Measurements from ENCODE around the gene NSD1. TPM values are rescaled to one million over a fixed set of nuclear protein-coding genes. Genes with fewer than 3 reads are reported as not detected.

Gene NSD1
- total and polyA plus RNA-seq, 2 of the 8 experiments (the other 6 are each of a cell fraction or from before 2014, with no cell fraction given), result 22.8 to 168 TPM

DNA sequence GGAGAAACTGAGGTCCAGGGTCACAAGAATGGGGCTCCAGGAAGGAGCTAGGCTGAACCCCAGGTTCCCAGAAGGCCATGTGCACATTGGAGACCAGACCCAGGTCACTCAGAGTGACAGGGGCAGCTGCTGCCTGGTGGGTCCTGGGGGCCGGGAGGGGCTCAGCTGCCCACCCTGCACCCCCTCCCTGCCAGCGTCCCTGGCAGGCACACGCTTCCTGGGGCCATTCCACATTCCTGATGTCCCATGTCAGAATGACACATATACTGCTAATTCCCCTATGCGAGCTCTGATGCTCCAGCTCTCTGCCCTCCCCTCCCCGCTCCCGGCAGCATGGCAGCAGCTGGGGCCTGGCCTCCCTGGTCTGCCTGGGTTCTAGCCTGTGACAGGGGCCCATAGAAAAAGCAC is 32.9 kb upstream of the NSD1 start:
- Histone ChIP-seq H4K5ac (ENCODE audit: insufficient read length, low read depth, low read length) (no peak overlapping the region), H4K91ac (replicated peaks; ENCODE audit: insufficient read length, low read length) (no peak overlapping the region), H3K79me1 (ENCODE audit: low read depth, low read length) (no peaks in the 10 kb centered on the region), H3K4ac (replicated peaks; ENCODE audit: insufficient read length, low read depth, low read length) (no peak overlapping the region), H2BK12ac (ENCODE audit: low read depth, low read length) (no peak overlapping the region), H3K4me2 (ENCODE audit: insufficient read depth in 1 of 2, low read depth in 2 of 2, low read length in 2 of 2) (no peak overlapping the region), H3K4me3 (ENCODE audit: extremely low read depth in 1 of 4, insufficient read depth in 2 of 4, low read depth in 3 of 4, low read length in 4 of 4) (no peak overlapping the region), H3K23me2 (ENCODE audit: low read depth, low read length) (0 out of 2 replicates have a peak, but pooled peaks cover 1% of the 10 kb centered on the region), H3K27ac (ENCODE audit: low read depth, low read length) (no peak overlapping the region), H2AK5ac (ENCODE audit: low read depth, low read length) (no peak overlapping the region), H2AFZ (ENCODE audit: low read length) (no peak overlapping the region), H3K4me1 (replicated peaks in 1 of 4; ENCODE audit: control insufficient read depth in 3 of 4, insufficient read depth in 4 of 4, low read length in 3 of 4) (peaks cover 0 to 19% (median 9%) of the 10 kb centered on the region in 4 experiments; a peak in 5 of 7 replicates), H3K14ac (ENCODE audit: insufficient read length) (no peak overlapping the region), H3K79me2 (ENCODE audit: control insufficient read depth in 1 of 2, insufficient read depth in 2 of 2, low read length in 2 of 2) (no peaks in the 10 kb centered on the region), H3K9me3 (ENCODE audit: insufficient read depth in 2 of 2, low read depth in 1 of 2, low read length in 1 of 2) (no peaks in the 10 kb centered on the region), H3K9ac (replicated peaks in 1 of 4; ENCODE audit: extremely low read depth in 1 of 4, low read depth in 3 of 4, low read length in 3 of 4) (no peak overlapping the region), H2BK15ac (ENCODE audit: low read length) (no peak overlapping the region), H3K23ac (ENCODE audit: insufficient read length) (no peak overlapping the region), H4K8ac (ENCODE audit: extremely low read depth, insufficient read depth, low read length) (no peak overlapping the region; the same call in 1 of the 2 replicates), H3K36me3 (ENCODE audit: control insufficient read depth in 2 of 4, insufficient read depth in 4 of 4, low read length in 3 of 4) (peaks cover 0 to 12% (median 2%) of the 10 kb centered on the region in 4 experiments; a peak in 5 of 8 replicates), H2BK120ac (replicated peaks; ENCODE audit: low read depth, low read length) (no peak overlapping the region), H3K18ac (ENCODE audit: extremely low read depth, low read length) (no peak overlapping the region), H3K56ac (replicated peaks; ENCODE audit: insufficient read length, low read depth, low read length) (no peak overlapping the region), H3K27me3 (replicated peaks in 1 of 4; ENCODE audit: control insufficient read depth in 3 of 4, extremely low read depth in 1 of 4, insufficient read depth in 3 of 4, low read length in 3 of 4) (no peaks in the 10 kb centered on the region), H2BK5ac (ENCODE audit: low read depth, low read length) (no peak overlapping the region), H2BK20ac (ENCODE audit: low read length) (no peak overlapping the region), H4K20me1 (replicated peaks in 1 of 2; ENCODE audit: control insufficient read depth in 1 of 2, insufficient read depth in 2 of 2, low read length in 2 of 2) (peaks cover 0 to 3% of the 10 kb centered on the region in 2 experiments)
- POLR2A ChIA-PET (ENCODE audit: partially characterized antibody), result interaction anchor here (1.6 kb wide), 1 partner anchor 14 kb away, joined by 3 read pairs; the partner anchor contains the start of gene FGFR4
- 89% methylated on average over 6 of the region's 6 CpGs; no CpG with 5 or more reads in 1 of the 2 experiments for WGBS, 2 experiments (ENCODE audit: extremely low coverage in 1 of 2, insufficient coverage in 1 of 2, insufficient read length in 1 of 2, insufficient replicate concordance in 2 of 2, low coverage in 1 of 2, low lambda C conversion rate in 2 of 2, missing lambda C conversion rate in 1 of 2)
- FAIRE-seq (no peak), DNase-seq (ENCODE audit: low read depth in 1 of 2, low spot score in 2 of 2) (no peak)
- CTCF ChIA-PET (ENCODE audit: partially characterized antibody), result interaction anchor here (0.7 to 9.4 kb wide), 4 partner anchors 11 to 80 kb away, joined by 3 to 100 read pairs (median 24); no protein-coding TSS in a partner anchor
- no peak for TF ChIP-seq TEAD4 (IDR thresholded peaks at IDR 0.05; ENCODE audit: low read depth, low read length)
- TF ChIP-seq EP300 (IDR thresholded peaks at IDR 0.05; ENCODE audit: borderline replicate concordance in 1 of 2, low read depth in 2 of 2, low read length in 2 of 2), result no peak
- no peak for TF ChIP-seq NANOG (IDR thresholded peaks at IDR 0.05; ENCODE audit: insufficient read depth, low read depth, low read length, poor library complexity, severe bottlenecking)
- no peak for TF ChIP-seq TAF7 (optimal IDR thresholded peaks at IDR 0.05; ENCODE audit: borderline replicate concordance, low read depth, low read length)
- no peak for TF ChIP-seq GTF2F1 (IDR thresholded peaks at IDR 0.05; ENCODE audit: borderline replicate concordance, low read depth, low read length)
- no peak for TF ChIP-seq PHF8 (conservative IDR thresholded peaks at IDR 0.05; ENCODE audit: low read depth, low read length)
- no peak for TF ChIP-seq ASH2L (IDR thresholded peaks at IDR 0.05; ENCODE audit: low read length)
- TF ChIP-seq CREB1 (IDR thresholded peaks at IDR 0.05), result no peak
- TF ChIP-seq, protein P1, sequence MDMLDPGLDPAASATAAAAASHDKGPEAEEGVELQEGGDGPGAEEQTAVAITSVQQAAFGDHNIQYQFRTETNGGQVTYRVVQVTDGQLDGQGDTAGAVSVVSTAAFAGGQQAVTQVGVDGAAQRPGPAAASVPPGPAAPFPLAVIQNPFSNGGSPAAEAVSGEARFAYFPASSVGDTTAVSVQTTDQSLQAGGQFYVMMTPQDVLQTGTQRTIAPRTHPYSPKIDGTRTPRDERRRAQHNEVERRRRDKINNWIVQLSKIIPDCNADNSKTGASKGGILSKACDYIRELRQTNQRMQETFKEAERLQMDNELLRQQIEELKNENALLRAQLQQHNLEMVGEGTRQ (IDR thresholded peaks at IDR 0.05; ENCODE audit: low read length), result no peak
- TF ChIP-seq ZNF274 (IDR thresholded peaks at IDR 0.05; ENCODE audit: borderline replicate concordance, extremely low read depth, low read length), result no peak
- no peak for TF ChIP-seq CBX5 (IDR thresholded peaks at IDR 0.05; ENCODE audit: low read depth, low read length)
- TF ChIP-seq, protein P2, sequence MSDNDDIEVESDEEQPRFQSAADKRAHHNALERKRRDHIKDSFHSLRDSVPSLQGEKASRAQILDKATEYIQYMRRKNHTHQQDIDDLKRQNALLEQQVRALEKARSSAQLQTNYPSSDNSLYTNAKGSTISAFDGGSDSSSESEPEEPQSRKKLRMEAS (IDR thresholded peaks at IDR 0.05), result no peak
